ENCODE measurements around the gene KCNA5.

DNA sequence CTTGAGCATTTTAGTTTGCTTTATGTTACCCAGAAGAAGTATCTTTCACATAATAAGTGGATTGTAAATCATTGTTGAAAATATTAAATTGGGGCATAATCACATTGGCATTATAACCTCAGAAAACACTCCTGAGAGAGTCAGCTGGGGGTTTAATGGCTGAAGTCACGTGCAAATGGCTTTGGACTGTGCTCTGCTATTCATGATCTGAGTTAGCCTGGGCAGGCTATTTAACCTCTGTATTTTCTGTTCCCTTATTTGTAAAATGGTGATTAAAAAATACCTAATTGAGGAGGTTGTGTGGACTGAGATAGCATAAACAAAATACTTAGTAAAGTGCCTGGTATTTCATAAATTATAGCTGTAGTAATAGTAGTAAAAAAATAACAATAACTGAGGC is 24.9 kb downstream of the KCNA5 start:
- TF ChIP-seq GATA3 (IDR thresholded peaks at IDR 0.05; ENCODE audit: low read depth, low read length): no peak
- TF ChIP-seq GATA2 (IDR thresholded peaks at IDR 0.05; ENCODE audit: low read depth, low read length): no peak
